ENCODE measurements around the gene UGT1A6. TPM values are rescaled to one million over a fixed set of nuclear protein-coding genes. Genes with fewer than 3 reads are reported as not detected.

Gene UGT1A6
- total RNA-seq, 1 experiment from 2014 or later: 0.79 TPM

DNA sequence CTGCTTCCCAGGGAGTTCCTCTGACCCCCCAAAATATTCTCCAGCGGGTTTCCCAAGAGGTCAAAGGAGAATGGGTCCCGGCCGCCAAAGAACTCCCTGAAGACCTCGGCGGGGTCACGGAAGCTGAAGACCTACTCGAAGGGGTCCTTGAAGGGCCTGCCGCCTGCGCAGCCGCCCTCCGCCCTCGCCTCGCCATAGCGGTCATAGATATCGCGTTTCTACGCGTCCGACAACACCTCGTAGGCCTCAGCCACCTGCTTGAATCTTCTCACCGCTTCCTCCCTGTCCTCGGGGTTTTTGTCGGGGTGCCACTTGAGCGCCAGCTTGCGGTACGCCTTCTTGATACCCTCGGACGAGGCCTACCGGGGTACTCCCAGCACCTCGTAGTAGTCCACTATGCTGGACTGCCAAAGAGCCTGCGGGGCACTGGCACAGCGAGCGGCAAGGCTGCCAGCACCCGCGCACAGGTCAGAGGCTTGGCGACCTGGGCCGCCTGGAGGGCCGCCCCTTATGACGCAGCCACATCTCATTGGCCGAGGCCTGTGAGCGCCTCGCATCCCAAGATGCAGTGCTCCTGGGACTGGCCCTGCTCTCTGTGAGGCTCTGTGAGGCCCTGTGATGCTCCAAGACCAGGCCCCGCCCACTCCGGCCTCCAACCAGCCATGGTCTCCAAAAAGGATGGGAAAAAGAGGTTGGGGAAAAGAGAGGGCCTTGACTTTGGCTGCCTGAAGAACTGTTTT is 62.4 kb downstream of the UGT1A6 start:
- no peak overlapping the region for H3K4me3 Mint-ChIP-seq (ENCODE audit: unreplicated experiment)
- no peak overlapping the region for H3K27ac Mint-ChIP-seq (ENCODE audit: low read depth, unreplicated experiment)
- TF ChIP-seq, protein P1, sequence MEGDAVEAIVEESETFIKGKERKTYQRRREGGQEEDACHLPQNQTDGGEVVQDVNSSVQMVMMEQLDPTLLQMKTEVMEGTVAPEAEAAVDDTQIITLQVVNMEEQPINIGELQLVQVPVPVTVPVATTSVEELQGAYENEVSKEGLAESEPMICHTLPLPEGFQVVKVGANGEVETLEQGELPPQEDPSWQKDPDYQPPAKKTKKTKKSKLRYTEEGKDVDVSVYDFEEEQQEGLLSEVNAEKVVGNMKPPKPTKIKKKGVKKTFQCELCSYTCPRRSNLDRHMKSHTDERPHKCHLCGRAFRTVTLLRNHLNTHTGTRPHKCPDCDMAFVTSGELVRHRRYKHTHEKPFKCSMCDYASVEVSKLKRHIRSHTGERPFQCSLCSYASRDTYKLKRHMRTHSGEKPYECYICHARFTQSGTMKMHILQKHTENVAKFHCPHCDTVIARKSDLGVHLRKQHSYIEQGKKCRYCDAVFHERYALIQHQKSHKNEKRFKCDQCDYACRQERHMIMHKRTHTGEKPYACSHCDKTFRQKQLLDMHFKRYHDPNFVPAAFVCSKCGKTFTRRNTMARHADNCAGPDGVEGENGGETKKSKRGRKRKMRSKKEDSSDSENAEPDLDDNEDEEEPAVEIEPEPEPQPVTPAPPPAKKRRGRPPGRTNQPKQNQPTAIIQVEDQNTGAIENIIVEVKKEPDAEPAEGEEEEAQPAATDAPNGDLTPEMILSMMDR (IDR thresholded peaks at IDR 0.05; ENCODE audit: unreplicated experiment): no peak
- CTCF ChIA-PET: no interaction called here
- H3K9me3 Mint-ChIP-seq (ENCODE audit: unreplicated experiment): peaks cover 12% of the 10 kb centered on the region
- H3K4me1 Mint-ChIP-seq (ENCODE audit: insufficient read depth, unreplicated experiment): no peaks in the 10 kb centered on the region
- H3K27me3 Mint-ChIP-seq (ENCODE audit: insufficient read depth, unreplicated experiment): no peaks in the 10 kb centered on the region
- intact Hi-C loops (cut with micrococcal nuclease): no loop called here
- no peak for DNase-seq (ENCODE audit: unreplicated experiment)
- no TSS peak for BruUV-seq (replicated peaks)
- POLR2A ChIA-PET: no interaction called here
- no peaks in the 10 kb centered on the region for H3K36me3 Mint-ChIP-seq (ENCODE audit: insufficient read depth, unreplicated experiment)

DNA sequence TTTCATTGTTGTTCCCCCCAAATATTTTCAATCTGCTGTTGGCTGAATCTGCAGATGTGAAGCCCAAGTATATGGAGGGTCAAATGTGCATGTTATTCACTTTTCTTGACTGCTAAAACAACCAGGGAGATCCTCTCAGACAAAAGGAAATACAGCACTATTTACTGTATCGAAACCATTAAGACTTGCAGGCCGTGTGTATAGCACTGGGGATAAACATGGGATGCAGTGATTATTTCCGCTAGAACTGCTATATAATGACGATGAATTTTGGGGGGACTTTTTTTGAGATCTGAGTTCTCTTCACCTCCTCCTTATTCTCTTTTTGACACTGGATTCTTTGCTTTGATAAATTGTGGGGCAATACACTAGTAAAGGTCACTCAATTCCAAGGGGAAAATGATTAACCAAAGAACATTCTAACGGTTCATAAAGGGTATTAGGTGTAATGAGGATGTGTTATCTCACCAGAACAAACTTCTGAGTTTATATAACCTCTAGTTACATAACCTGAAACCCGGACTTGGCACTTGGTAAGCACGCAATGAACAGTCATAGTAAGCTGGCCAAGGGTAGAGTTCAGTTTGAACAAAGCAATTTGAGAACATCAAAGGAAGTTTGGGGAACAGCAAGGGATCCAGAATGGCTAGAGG is 63.9 kb downstream of the UGT1A6 start:
- H3K27me3 Mint-ChIP-seq (ENCODE audit: insufficient read depth, unreplicated experiment): no peaks in the 10 kb centered on the region
- peak; percentile 5 for DNase-seq (ENCODE audit: unreplicated experiment)
- TF ChIP-seq, protein P1 (IDR thresholded peaks at IDR 0.05; ENCODE audit: unreplicated experiment): no peak
- H3K4me1 Mint-ChIP-seq (ENCODE audit: insufficient read depth, unreplicated experiment): no peaks in the 10 kb centered on the region
- no peak overlapping the region for H3K27ac Mint-ChIP-seq (ENCODE audit: low read depth, unreplicated experiment)
- intact Hi-C loops (cut with micrococcal nuclease): no loop called here
- H3K36me3 Mint-ChIP-seq (ENCODE audit: insufficient read depth, unreplicated experiment): no peaks in the 10 kb centered on the region
- H3K4me3 Mint-ChIP-seq (ENCODE audit: unreplicated experiment): no peak overlapping the region
- peaks cover 4% of the 10 kb centered on the region for H3K9me3 Mint-ChIP-seq (ENCODE audit: unreplicated experiment)
- POLR2A ChIA-PET: interaction anchor here (0.7 kb wide), 1 partner anchor 384 kb away, joined by 3 read pairs; no protein-coding TSS in a partner anchor
- CTCF ChIA-PET: interaction anchor here (1.2 kb wide), 1 partner anchor 45 kb away, joined by 3 read pairs; no protein-coding TSS in a partner anchor
- BruUV-seq (replicated peaks): no TSS peak

DNA sequence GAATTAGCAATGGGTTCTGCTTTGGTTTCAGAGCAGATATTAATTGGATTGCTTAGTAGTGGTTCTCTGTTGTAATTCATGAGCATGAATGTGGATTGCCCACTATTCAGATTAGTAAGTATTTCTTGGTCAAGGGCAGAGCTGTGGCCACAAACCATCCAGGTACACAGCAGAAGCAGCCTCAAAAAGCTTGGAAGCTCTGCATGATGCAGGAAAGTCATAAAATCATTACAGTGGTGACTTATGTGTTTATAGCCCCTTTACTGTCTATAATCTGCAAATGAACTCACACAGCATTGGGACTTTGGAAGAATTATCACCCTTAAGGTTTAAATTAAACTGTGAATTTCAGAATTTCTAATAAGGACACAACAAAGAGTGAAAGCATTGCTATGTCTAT is 65.5 kb downstream of the UGT1A6 start:
- TF ChIP-seq, protein P1 (IDR thresholded peaks at IDR 0.05; ENCODE audit: unreplicated experiment): no peak
- ChIA-PET POLR2A (no interaction called here), CTCF (interaction anchor here (0.9 kb wide), 1 partner anchor 40 kb away, joined by 3 read pairs; no protein-coding TSS in a partner anchor)
- DNase-seq (ENCODE audit: unreplicated experiment): no peak
- Mint-ChIP-seq H3K4me3 (ENCODE audit: unreplicated experiment) (no peak overlapping the region), H3K4me1 (ENCODE audit: insufficient read depth, unreplicated experiment) (no peaks in the 10 kb centered on the region), H3K9me3 (ENCODE audit: unreplicated experiment) (no peaks in the 10 kb centered on the region), H3K36me3 (ENCODE audit: insufficient read depth, unreplicated experiment) (no peaks in the 10 kb centered on the region), H3K27me3 (ENCODE audit: insufficient read depth, unreplicated experiment) (no peaks in the 10 kb centered on the region), H3K27ac (ENCODE audit: low read depth, unreplicated experiment) (no peak overlapping the region)
- no TSS peak for BruUV-seq (replicated peaks)
- intact Hi-C loops (cut with micrococcal nuclease): no loop called here

DNA sequence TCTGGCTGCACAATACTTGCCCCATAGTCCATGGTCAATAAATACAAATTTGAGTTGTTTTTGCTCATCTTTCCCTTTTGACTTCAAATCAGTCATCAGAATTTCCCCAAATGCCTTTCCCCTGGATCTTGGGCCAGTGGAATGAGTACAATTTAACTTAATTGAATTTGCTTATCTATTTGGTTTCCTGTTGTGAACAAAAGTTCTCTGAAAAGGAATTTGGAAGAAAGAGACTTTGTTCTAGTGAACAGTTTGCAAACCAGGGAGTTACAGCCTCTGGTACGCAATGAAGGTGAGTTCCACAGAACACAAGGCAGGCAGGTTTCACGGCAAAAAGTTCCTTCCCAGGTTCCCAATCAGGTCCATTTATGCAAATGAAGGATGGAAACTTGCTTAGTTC is 66.2 kb downstream of the UGT1A6 start:
- H3K27ac Mint-ChIP-seq (ENCODE audit: low read depth, unreplicated experiment): no peak overlapping the region
- H3K36me3 Mint-ChIP-seq (ENCODE audit: insufficient read depth, unreplicated experiment): no peaks in the 10 kb centered on the region
- no TSS peak for BruUV-seq (replicated peaks)
- no peak for DNase-seq (ENCODE audit: unreplicated experiment)
- intact Hi-C loops (cut with micrococcal nuclease): no loop called here
- peaks cover 5% of the 10 kb centered on the region for H3K4me1 Mint-ChIP-seq (ENCODE audit: insufficient read depth, unreplicated experiment)
- no peak overlapping the region for H3K4me3 Mint-ChIP-seq (ENCODE audit: unreplicated experiment)
- POLR2A ChIA-PET: no interaction called here
- H3K9me3 Mint-ChIP-seq (ENCODE audit: unreplicated experiment): no peaks in the 10 kb centered on the region
- CTCF ChIA-PET: interaction anchor here (0.9 kb wide), 1 partner anchor 40 kb away, joined by 3 read pairs; no protein-coding TSS in a partner anchor
- no peaks in the 10 kb centered on the region for H3K27me3 Mint-ChIP-seq (ENCODE audit: insufficient read depth, unreplicated experiment)
- TF ChIP-seq, protein P1 (IDR thresholded peaks at IDR 0.05; ENCODE audit: unreplicated experiment): no peak
